ENCODE data around the gene ZFAND5.

- TF ChIP-seq GATA2 (IDR thresholded peaks at IDR 0.05; ENCODE audit: low read depth, low read length): no peak
- TF ChIP-seq GATA3 (IDR thresholded peaks at IDR 0.05; ENCODE audit: low read depth, low read length): no peak
These were observed 40.0 kb downstream of the ZFAND5 start for GRCh38 chr9:72324974-72325373.

Data from SH-SY5Y (cell line).